Calu3 (cell line): Measurements from ENCODE around the gene ZNF275. TPM values are rescaled to one million over a fixed set of nuclear protein-coding genes. Genes with fewer than 3 reads are reported as not detected.

ENCODE experiments used
- BruUV-seq: library from RNA; stranded (reverse); fragments of 400-500 nt; replicated peaks from 2 replicates; lab custom pipeline; 2021; lab: Mats Ljungman, UMichigan
- CTCF ChIA-PET: fragments of 300-600 bp; sonication (Branson Sonifier 250); formaldehyde crosslinking; loops from one replicate; lab custom pipeline; 2022; ENCODE audit warnings: antibody characterized with exemption; lab: Charles Lee
- DNase-seq: peaks from one replicate; pipeline ENCODE4 v3.0.0; 2022
- H3K27ac Mint-ChIP-seq: one replicate; pipeline ENCODE4 v1.8.0; 2022; ENCODE audit warnings: mixed read lengths; ENCODE audit not compliant: unreplicated experiment
- H3K27me3 Mint-ChIP-seq: one replicate; pipeline ENCODE4 v1.8.0; 2022; ENCODE audit warnings: mixed read lengths; ENCODE audit not compliant: unreplicated experiment
- H3K36me3 Mint-ChIP-seq: one replicate; pipeline ENCODE4 v1.8.0; 2022; ENCODE audit warnings: mild to moderate bottlenecking, moderate library complexity, mixed read lengths; ENCODE audit not compliant: insufficient read depth, unreplicated experiment
- H3K4me1 Mint-ChIP-seq: one replicate; pipeline ENCODE4 v1.8.0; 2022; ENCODE audit warnings: mild to moderate bottlenecking, low read depth, mixed read lengths; ENCODE audit not compliant: unreplicated experiment
- H3K4me3 Mint-ChIP-seq: one replicate; pipeline ENCODE4 v1.8.0; 2022; ENCODE audit warnings: mild to moderate bottlenecking, low read depth, moderate library complexity, mixed read lengths; ENCODE audit not compliant: unreplicated experiment
- H3K9me3 Mint-ChIP-seq: one replicate; pipeline ENCODE4 v1.8.0; 2022; ENCODE audit warnings: low read depth, mixed read lengths; ENCODE audit not compliant: unreplicated experiment
- CTCF ChIP-seq: fragments of 200-600 bp; IDR thresholded peaks from one replicate; pipeline ENCODE4 v1.8.0; 2022; ENCODE audit warnings: antibody characterized with exemption; ENCODE audit not compliant: unreplicated experiment
- intact Hi-C: fragments of 100-400 bp; cut with micrococcal nuclease; formaldehyde crosslinking; loops from one replicate; pipeline ENCODE4 v1.10.0; 2022; ENCODE audit not compliant: unreplicated experiment
- total RNA-seq: library from RNA; stranded (reverse); gene quantifications from 2 replicates; pipeline ENCODE4 v1.2.3, GENCODE V29; 2022

ZNF275 gene
- total RNA-seq, 1 experiment from 2014 or later, result 6.6 TPM

- no TSS peak for BruUV-seq
- no peak for DNase-seq
- intact Hi-C loops, result no loop called here
- Mint-ChIP-seq H3K9me3 (no peaks in the 10 kb centered on the region), H3K27me3 (peaks cover 44% of the 10 kb centered on the region), H3K27ac (no peak overlapping the region), H3K4me3 (no peak overlapping the region), H3K4me1 (no peaks in the 10 kb centered on the region), H3K36me3 (no peaks in the 10 kb centered on the region)
- CTCF ChIA-PET, result no interaction called here
- TF ChIP-seq CTCF, result no peak
These were observed 13.3 kb upstream of the ZNF275 start for GRCh38 chrX:153320555-153321184.

GRCh38 chrX:153321381-153322124 lies 12.4 kb upstream of the ZNF275 start, which contains the start of gene PNMA6F:
TSS of gene PNMA6F (minus strand) at chrX:153321767. CDS start at chrX:153320674, 1,093 bp downstream.
- DNase-seq, result no peak
- H3K27me3 Mint-ChIP-seq, result peaks cover 53% of the 10 kb centered on the region
- H3K36me3 Mint-ChIP-seq, result no peaks in the 10 kb centered on the region
- H3K9me3 Mint-ChIP-seq, result no peaks in the 10 kb centered on the region
- H3K4me1 Mint-ChIP-seq, result no peaks in the 10 kb centered on the region
- BruUV-seq, result no TSS peak
- no peak for TF ChIP-seq CTCF
- CTCF ChIA-PET, result no interaction called here
- intact Hi-C loops, result no loop called here
- H3K27ac Mint-ChIP-seq, result no peak within 1 kb of the TSS
- no peak within 1 kb of the TSS for H3K4me3 Mint-ChIP-seq

- TF ChIP-seq CTCF, result no peak
- CTCF ChIA-PET, result no interaction called here
- Mint-ChIP-seq H3K9me3 (no peaks in the 10 kb centered on the region), H3K4me3 (no peak overlapping the region), H3K27ac (no peak overlapping the region), H3K4me1 (no peaks in the 10 kb centered on the region), H3K27me3 (peaks cover 99% of the 10 kb centered on the region), H3K36me3 (no peaks in the 10 kb centered on the region)
- intact Hi-C loops, result no loop called here
- no TSS peak for BruUV-seq
- DNase-seq, result no peak
These were observed 6.4 kb upstream of the ZNF275 start for GRCh38 chrX:153327561-153327960.

GRCh38 chrX:153333266-153333665 lies 687 bp upstream of the ZNF275 start:
- BruUV-seq, result no TSS peak
- DNase-seq, result no peak
- TF ChIP-seq CTCF, result no peak
- no peak overlapping the region for H3K27ac Mint-ChIP-seq
- peaks cover 44% of the 10 kb centered on the region for H3K27me3 Mint-ChIP-seq
- H3K4me3 Mint-ChIP-seq, result peak overlapping the region; percentile 68
- peaks cover 25% of the 10 kb centered on the region for H3K36me3 Mint-ChIP-seq
- H3K4me1 Mint-ChIP-seq, result no peaks in the 10 kb centered on the region
- intact Hi-C loops, result no loop called here
- CTCF ChIA-PET, result no interaction called here
- no peaks in the 10 kb centered on the region for H3K9me3 Mint-ChIP-seq
